HG02759 (cell line): ENCODE results near the gene CWC27.

Source experiments
- ATAC-seq: cut with Tn5 transposase; IDR thresholded peaks from one replicate; pipeline ENCODE4 v1.9.1; 2021; ENCODE audit warnings: mild to moderate bottlenecking, moderate library complexity; ENCODE audit not compliant: unreplicated experiment

Gene CWC27

GRCh38 chr5:65026816-65027548, 258.3 kb downstream of the CWC27 start:
- no peak for ATAC-seq

- ATAC-seq, result no peak
These were observed 260.4 kb downstream of the CWC27 start for GRCh38 chr5:65029178-65029577.

- no peak for ATAC-seq
These were observed 261.3 kb downstream of the CWC27 start for GRCh38 chr5:65030056-65030455.

GRCh38 chr5:65032250-65032649, 263.5 kb downstream of the CWC27 start:
- ATAC-seq, result no peak

- ATAC-seq, result no peak
These were observed 265.5 kb downstream of the CWC27 start for GRCh38 chr5:65034029-65034812.

GRCh38 chr5:65034813-65035209, 266.1 kb downstream of the CWC27 start:
- no peak for ATAC-seq

- ATAC-seq, result peak; percentile 87
These were observed 266.8 kb downstream of the CWC27 start for GRCh38 chr5:65035211-65036206.

- no peak for ATAC-seq
These were observed 269.4 kb downstream of the CWC27 start for GRCh38 chr5:65037831-65038815.

GRCh38 chr5:65041296-65042158, 272.8 kb downstream of the CWC27 start:
- no peak for ATAC-seq

- peak; percentile 32 for ATAC-seq
These were observed 275.2 kb downstream of the CWC27 start for GRCh38 chr5:65043843-65044359.

- ATAC-seq, result no peak
These were observed 278.5 kb downstream of the CWC27 start for GRCh38 chr5:65047225-65047624.

- peak; percentile 66 for ATAC-seq
These were observed 279.4 kb downstream of the CWC27 start for GRCh38 chr5:65047948-65048690.

- no peak for ATAC-seq
These were observed 281.4 kb downstream of the CWC27 start for GRCh38 chr5:65050140-65050539.

GRCh38 chr5:65050826-65051498, 282.2 kb downstream of the CWC27 start:
- ATAC-seq, result no peak

GRCh38 chr5:65055938-65056337, 287.2 kb downstream of the CWC27 start:
- ATAC-seq, result no peak

- no peak for ATAC-seq
These were observed 291.2 kb downstream of the CWC27 start for GRCh38 chr5:65059681-65060598.
